ENCODE results near the gene SORCS3. TPM values are rescaled to one million over a fixed set of nuclear protein-coding genes. Genes with fewer than 3 reads are reported as not detected.

SORCS3 gene
- total and polyA plus RNA-seq, 2 of the 13 experiments (the other 11 are each of a cell fraction or from before 2014, with no cell fraction given): 0.07 TPM; not detected in 1

- TF ChIP-seq HNRNPLL (IDR thresholded peaks at IDR 0.05; ENCODE audit: low read depth, low read length, poor library complexity, severe bottlenecking) (no peak), KLF13 (CRISPR knock-in tag; IDR thresholded peaks at IDR 0.05) (no peak), SRF (IDR thresholded peaks at IDR 0.05; ENCODE audit: low read depth, low read length) (no peak), CERS6 (CRISPR knock-in tag; IDR thresholded peaks at IDR 0.05) (no peak), HNRNPH1 (optimal IDR thresholded peaks at IDR 0.05; ENCODE audit: low read depth, low read length) (no peak), ZFP36 (IDR thresholded peaks at IDR 0.05; ENCODE audit: borderline replicate concordance, low read depth, low read length, partially characterized antibody) (no peak)
- TF ChIP-seq, protein P1, sequence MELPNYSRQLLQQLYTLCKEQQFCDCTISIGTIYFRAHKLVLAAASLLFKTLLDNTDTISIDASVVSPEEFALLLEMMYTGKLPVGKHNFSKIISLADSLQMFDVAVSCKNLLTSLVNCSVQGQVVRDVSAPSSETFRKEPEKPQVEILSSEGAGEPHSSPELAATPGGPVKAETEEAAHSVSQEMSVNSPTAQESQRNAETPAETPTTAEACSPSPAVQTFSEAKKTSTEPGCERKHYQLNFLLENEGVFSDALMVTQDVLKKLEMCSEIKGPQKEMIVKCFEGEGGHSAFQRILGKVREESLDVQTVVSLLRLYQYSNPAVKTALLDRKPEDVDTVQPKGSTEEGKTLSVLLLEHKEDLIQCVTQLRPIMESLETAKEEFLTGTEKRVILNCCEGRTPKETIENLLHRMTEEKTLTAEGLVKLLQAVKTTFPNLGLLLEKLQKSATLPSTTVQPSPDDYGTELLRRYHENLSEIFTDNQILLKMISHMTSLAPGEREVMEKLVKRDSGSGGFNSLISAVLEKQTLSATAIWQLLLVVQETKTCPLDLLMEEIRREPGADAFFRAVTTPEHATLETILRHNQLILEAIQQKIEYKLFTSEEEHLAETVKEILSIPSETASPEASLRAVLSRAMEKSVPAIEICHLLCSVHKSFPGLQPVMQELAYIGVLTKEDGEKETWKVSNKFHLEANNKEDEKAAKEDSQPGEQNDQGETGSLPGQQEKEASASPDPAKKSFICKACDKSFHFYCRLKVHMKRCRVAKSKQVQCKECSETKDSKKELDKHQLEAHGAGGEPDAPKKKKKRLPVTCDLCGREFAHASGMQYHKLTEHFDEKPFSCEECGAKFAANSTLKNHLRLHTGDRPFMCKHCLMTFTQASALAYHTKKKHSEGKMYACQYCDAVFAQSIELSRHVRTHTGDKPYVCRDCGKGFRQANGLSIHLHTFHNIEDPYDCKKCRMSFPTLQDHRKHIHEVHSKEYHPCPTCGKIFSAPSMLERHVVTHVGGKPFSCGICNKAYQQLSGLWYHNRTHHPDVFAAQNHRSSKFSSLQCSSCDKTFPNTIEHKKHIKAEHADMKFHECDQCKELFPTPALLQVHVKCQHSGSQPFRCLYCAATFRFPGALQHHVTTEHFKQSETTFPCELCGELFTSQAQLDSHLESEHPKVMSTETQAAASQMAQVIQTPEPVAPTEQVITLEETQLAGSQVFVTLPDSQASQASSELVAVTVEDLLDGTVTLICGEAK (IDR thresholded peaks at IDR 0.05): no peak
- TF ChIP-seq, protein P1 (CRISPR knock-in tag; IDR thresholded peaks at IDR 0.05): no peak
Measured at GRCh38 chr10:105192146-105192545, 551.1 kb downstream of the SORCS3 start (continued).

Measured in HepG2 (cell line).